SK-N-SH (cell line): ENCODE results near the gene C1QTNF2. TPM values are rescaled to one million over a fixed set of nuclear protein-coding genes. Genes with fewer than 3 reads are reported as not detected.

Experiments
- CTCF ChIA-PET: fragments of 300-600, 350-600 bp; formaldehyde crosslinking; extraction: SDS; loops from one replicate; lab custom pipeline; 2021; lab: Yijun Ruan, JAX
- POLR2A ChIA-PET: fragments of 350-600 bp; sonication (Branson Sonifier 250); formaldehyde crosslinking; extraction: SDS; loops from one replicate; lab custom pipeline; 2020; ENCODE audit warnings: antibody characterized with exemption, inconsistent platforms; lab: Yijun Ruan, JAX
- DNase-seq: peaks from one replicate; pipeline ENCODE4 v3.0.0; 2012
- H2AFZ ChIP-seq: fragments of 200-600 bp; sonication (generic); 2 replicates; pipeline ENCODE4 v1.8.1; 2016; ENCODE audit warnings: antibody characterized with exemption, mild to moderate bottlenecking, low read depth
- H3F3A ChIP-seq: fragments of 200-600 bp; sonication (generic); replicated peaks from 2 replicates; pipeline ENCODE3; 2016; ENCODE audit warnings: antibody characterized with exemption, mild to moderate bottlenecking; ENCODE audit not compliant: insufficient read depth
- H3K27ac ChIP-seq, 2 experiments: fragments of 200-500 bp in 1 of 2; fragments of 200-600 bp in 1 of 2; sonication (Bioruptor generic) in 1 of 2; sonication (generic), shearing (Covaris generic) in 1 of 2; 2 replicates each; pipeline versions ENCODE4 v1.5.1 to v1.6.1; 2014 to 2016; ENCODE audit warnings: low read depth in 2 of 2, inconsistent platforms in 1 of 2, low read length in 1 of 2, mild to moderate bottlenecking in 1 of 2, mixed read lengths in 1 of 2
- H3K27me3 ChIP-seq: fragments of 200-600 bp; sonication (generic), shearing (Covaris generic); 2 replicates; pipeline ENCODE4 v1.6.1; 2016; ENCODE audit warnings: mixed run types; ENCODE audit not compliant: insufficient read depth
- H3K36me3 ChIP-seq, 2 experiments: fragments of 200-500 bp in 1 of 2; fragments of 200-600 bp in 1 of 2; sonication (Bioruptor generic) in 1 of 2; sonication (generic) in 1 of 2; replicated peaks in 1 of 2; 2 replicates each; pipeline versions ENCODE3 to v1.5.1; 2014 to 2016; ENCODE audit warnings: low read length in 1 of 2, mild to moderate bottlenecking in 1 of 2; ENCODE audit not compliant: insufficient read depth in 2 of 2, control insufficient read depth in 1 of 2
- H3K4me1 ChIP-seq, 2 experiments: fragments of 200-500 bp in 1 of 2; fragments of 200-600 bp in 1 of 2; sonication (Bioruptor generic) in 1 of 2; sonication (generic), shearing (Covaris generic) in 1 of 2; 2 replicates each; pipeline versions ENCODE4 v1.5.1 to v1.6.1; 2014 to 2016; ENCODE audit warnings: low read depth in 1 of 2, low read length in 1 of 2, mixed run types in 1 of 2; ENCODE audit not compliant: insufficient read depth in 2 of 2, control insufficient read depth in 1 of 2
- H3K4me2 ChIP-seq: fragments of 200-600 bp; sonication (generic), shearing (Covaris generic); 2 replicates; pipeline ENCODE4 v1.6.1; 2017; ENCODE audit warnings: mixed run types
- H3K4me3 ChIP-seq, 2 experiments: fragments of 200-500 bp in 1 of 2; fragments of 200-600 bp in 1 of 2; sonication (Bioruptor generic) in 1 of 2; sonication (generic), shearing (Covaris generic) in 1 of 2; 2 replicates each; pipeline versions ENCODE4 v1.5.1 to v1.8.1; 2014 to 2016; ENCODE audit warnings: low read depth in 2 of 2, inconsistent platforms in 1 of 2, low read length in 1 of 2, mild to moderate bottlenecking in 1 of 2, mixed read lengths in 1 of 2, moderate library complexity in 1 of 2
- H3K79me2 ChIP-seq: fragments of 200-600 bp; sonication (generic); 2 replicates; pipeline ENCODE4 v1.8.1; 2017; ENCODE audit warnings: mild to moderate bottlenecking; ENCODE audit not compliant: insufficient read depth
- H3K9ac ChIP-seq: fragments of 200-600 bp; sonication (generic); 2 replicates; pipeline ENCODE4 v1.6.1; 2017; ENCODE audit warnings: mixed run types
- H3K9me2 ChIP-seq: fragments of 200-600 bp; sonication (generic); 2 replicates; pipeline ENCODE4 v1.6.1; 2017; ENCODE audit warnings: mixed run types
- H3K9me3 ChIP-seq: fragments of 200-600 bp; sonication (generic); 2 replicates; pipeline ENCODE4 v1.6.1; 2017; ENCODE audit warnings: mixed run types, mild to moderate bottlenecking, moderate library complexity
- H4K20me1 ChIP-seq: fragments of 200-600 bp; sonication (generic); 2 replicates; pipeline ENCODE4 v1.6.1; 2017; ENCODE audit warnings: mild to moderate bottlenecking, mixed run types; ENCODE audit not compliant: insufficient read depth
- FOXM1 ChIP-seq: IDR thresholded peaks from 2 replicates; pipeline ENCODE4 v1.4.0; 2012; ENCODE audit warnings: low read depth, mild to moderate bottlenecking
- GATA2 ChIP-seq: sonication (generic); formaldehyde crosslinking; IDR thresholded peaks from 2 replicates; pipeline ENCODE4 v1.5.0; 2020; ENCODE audit warnings: mild to moderate bottlenecking, missing genetic modification reagents
- NRF1 ChIP-seq: IDR thresholded peaks from 2 replicates; pipeline ENCODE4 v1.6.1; 2012; ENCODE audit warnings: low read depth, mild to moderate bottlenecking, low read length
- POLR2AphosphoS5 ChIP-seq: IDR thresholded peaks from 2 replicates; pipeline ENCODE4 v1.6.1; 2012; ENCODE audit warnings: low read depth, low read length
- REST ChIP-seq: IDR thresholded peaks from 2 replicates; pipeline ENCODE4 v1.6.1; 2012; ENCODE audit warnings: mild to moderate bottlenecking, low read depth, low read length, moderate library complexity
- SIN3A ChIP-seq: IDR thresholded peaks from 2 replicates; pipeline ENCODE4 v1.6.1; 2012; ENCODE audit warnings: low read depth, mild to moderate bottlenecking, low read length, moderate library complexity, borderline replicate concordance
- TCF12 ChIP-seq: IDR thresholded peaks from 2 replicates; pipeline ENCODE4 v1.4.0; 2012
- YY1 ChIP-seq: IDR thresholded peaks from 2 replicates; pipeline ENCODE4 v1.4.0; 2012; ENCODE audit warnings: low read depth, mild to moderate bottlenecking
- ZBTB33 ChIP-seq: IDR thresholded peaks from 2 replicates; pipeline ENCODE4 v1.4.0; 2012; ENCODE audit warnings: low read depth, borderline replicate concordance
- WGBS: methylation state at CpG from one replicate; pipeline ENCODE4 v1.1.6; 2017; ENCODE audit warnings: low lambda C conversion rate; 5-methylcytosine and 5-hydroxymethylcytosine counted together
- polyA plus RNA-seq, 3 experiments: library from polyadenylated mRNA; depleted of rRNA; stranded (reverse); fragments of >200 nt; gene quantifications; 2 replicates each; pipeline ENCODE4 v1.2.3, GENCODE V29; 2012
- TF ChIP-seq, protein P1 (sequence below): IDR thresholded peaks from 2 replicates; pipeline ENCODE4 v1.4.0; 2012; ENCODE audit warnings: low read depth, borderline replicate concordance
- TF ChIP-seq, protein P2 (sequence below): fragments of 150-350 bp; IDR thresholded peaks from 2 replicates; pipeline ENCODE4 v1.6.1; 2017; ENCODE audit warnings: antibody characterized with exemption, low read length, low read depth, borderline replicate concordance

Gene C1QTNF2
- polyA plus RNA-seq, 1 of the 3 experiments (the other 2 are of a cell fraction): 0.67 TPM

GRCh38 chr5:160418561-160419457, 48.4 kb upstream of the C1QTNF2 start, which contains the start of gene SLU7 (continued):
- TF ChIP-seq REST (0 out of 2 replicates have a peak, but pooled peaks have one; percentile 32), SIN3A (peak; percentile 72; the same call in 1 of the 2 replicates), YY1 (no peak), FOXM1 (no peak)
- TF ChIP-seq, protein P1, sequence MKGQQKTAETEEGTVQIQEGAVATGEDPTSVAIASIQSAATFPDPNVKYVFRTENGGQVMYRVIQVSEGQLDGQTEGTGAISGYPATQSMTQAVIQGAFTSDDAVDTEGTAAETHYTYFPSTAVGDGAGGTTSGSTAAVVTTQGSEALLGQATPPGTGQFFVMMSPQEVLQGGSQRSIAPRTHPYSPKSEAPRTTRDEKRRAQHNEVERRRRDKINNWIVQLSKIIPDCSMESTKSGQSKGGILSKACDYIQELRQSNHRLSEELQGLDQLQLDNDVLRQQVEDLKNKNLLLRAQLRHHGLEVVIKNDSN: no peak
- TF ChIP-seq, protein P2, sequence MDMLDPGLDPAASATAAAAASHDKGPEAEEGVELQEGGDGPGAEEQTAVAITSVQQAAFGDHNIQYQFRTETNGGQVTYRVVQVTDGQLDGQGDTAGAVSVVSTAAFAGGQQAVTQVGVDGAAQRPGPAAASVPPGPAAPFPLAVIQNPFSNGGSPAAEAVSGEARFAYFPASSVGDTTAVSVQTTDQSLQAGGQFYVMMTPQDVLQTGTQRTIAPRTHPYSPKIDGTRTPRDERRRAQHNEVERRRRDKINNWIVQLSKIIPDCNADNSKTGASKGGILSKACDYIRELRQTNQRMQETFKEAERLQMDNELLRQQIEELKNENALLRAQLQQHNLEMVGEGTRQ: no peak
- TF ChIP-seq, all 33 proteins: peak for 13

DNA sequence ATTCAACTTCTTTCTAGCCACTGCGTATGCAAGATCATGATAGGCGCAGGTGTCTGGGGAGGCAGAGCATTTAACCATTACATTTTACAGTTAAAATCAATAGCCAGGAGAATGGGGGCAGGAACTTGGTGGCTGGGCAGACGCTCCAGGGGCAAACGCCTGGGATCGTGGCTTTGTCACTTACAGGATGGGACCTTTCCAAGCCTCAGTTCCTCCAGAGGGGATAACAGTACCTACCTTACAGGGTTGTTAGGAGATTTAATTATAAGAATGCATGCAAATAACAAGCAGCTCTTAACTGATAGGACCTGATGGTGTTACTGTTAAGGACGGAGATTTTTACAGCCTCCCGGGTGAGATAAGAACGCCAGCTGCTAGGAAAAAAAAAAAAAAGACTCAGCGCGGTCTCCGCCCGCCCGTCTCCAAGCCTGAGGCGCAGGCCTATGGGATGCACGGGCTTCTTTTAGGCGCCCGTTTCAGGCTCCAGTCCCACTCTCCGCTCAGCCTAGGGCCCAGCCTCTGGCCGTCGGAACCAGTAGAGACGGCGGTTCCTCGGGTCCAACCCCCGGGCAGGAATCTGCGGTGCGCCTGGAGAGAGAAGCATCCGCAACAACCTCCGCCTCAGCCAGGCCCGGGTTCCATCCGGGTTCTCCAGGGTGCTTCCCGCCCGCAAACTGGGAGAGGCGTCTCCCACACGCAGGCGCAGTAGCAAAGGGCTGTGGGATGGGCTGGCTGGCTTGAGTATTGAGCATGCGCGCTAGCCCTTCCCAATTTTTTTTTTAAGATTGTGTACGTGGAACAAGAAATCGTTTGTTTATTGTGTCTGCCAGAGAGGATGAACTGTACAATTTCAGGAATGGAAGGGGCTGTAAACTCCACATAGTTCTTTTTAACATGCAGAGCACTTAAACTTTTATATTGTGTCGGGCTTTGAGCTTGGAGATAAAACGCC, 29.3 kb upstream of the C1QTNF2 start, which contains the start of gene FAM200C:
FAM200C (minus strand) TSS at position 653 of the 952 bp plus-strand sequence. CDS start 4,564 bp downstream, outside the sequence.
- Histone ChIP-seq H3K36me3 (peaks cover 24 to 39% of the 10 kb centered on the region in 2 experiments), H2AFZ (peak within 1 kb of the TSS; percentile 88), H3F3A (peaks cover 11% of the 10 kb centered on the region), H3K4me2 (peak within 1 kb of the TSS; percentile 87), H3K27me3 (no peaks in the 10 kb centered on the region), H3K9me2 (no peaks in the 10 kb centered on the region), H3K79me2 (peaks cover 49% of the 10 kb centered on the region), H3K4me1 (peaks cover 0 to 9% of the 10 kb centered on the region in 2 experiments; a peak in 2 of 4 replicates), H3K4me3 (peak within 1 kb of the TSS; percentile 80 to 85), H3K9ac (peak within 1 kb of the TSS; percentile 98), H3K9me3 (no peaks in the 10 kb centered on the region), H3K27ac (peak within 1 kb of the TSS; percentile 84 to 96), H4K20me1 (no peaks in the 10 kb centered on the region)
- ChIA-PET CTCF (interaction anchor here (1.5 to 3.7 kb wide), 3 partner anchors 9 to 413 kb away, joined by 4 to 26 read pairs (median 14); no protein-coding TSS in a partner anchor), POLR2A (interaction anchor here (0.6 to 1.5 kb wide), 5 partner anchors 86 to 390 kb away, joined by 3 to 5 read pairs (median 4); partner anchors contain the start of gene TTC1)
- WGBS: 1% methylated on average over 35 of the region's 41 CpGs
- peak; percentile 96 for DNase-seq
- TF ChIP-seq YY1 (peak; percentile 67; the same call in 1 of the 2 replicates), NRF1 (peak; percentile 91), REST (peak; percentile 27; the same call in 1 of the 2 replicates), TCF12 (peak; percentile 26), ZBTB33 (no peak), GATA2 (peak; percentile 23; the same call in 1 of the 2 replicates), POLR2AphosphoS5 (peak; percentile 96)
